Keratinocyte (primary cell): ENCODE results near the gene SULT1A1.

Source experiments
- EZH2 ChIP-seq: IDR thresholded peaks from one replicate; pipeline ENCODE4 v1.6.1; 2012; ENCODE audit warnings: inconsistent platforms, mild to moderate bottlenecking, low read length, moderate library complexity
- TF ChIP-seq, protein P1 (sequence below), 3 experiments: IDR thresholded peaks in 1 of 3; conservative IDR thresholded peaks in 1 of 3; optimal IDR thresholded peaks in 1 of 3; 2 replicates in 2 of 3; 3 replicates in 1 of 3; pipeline versions ENCODE3 to v1.5.1; 2011; ENCODE audit warnings: low read length in 3 of 3, mild to moderate bottlenecking in 3 of 3, moderate library complexity in 2 of 3, control low read depth in 1 of 3, inconsistent platforms in 1 of 3; ENCODE audit not compliant: insufficient read depth in 2 of 3; ENCODE audit errors: extremely low read depth in 1 of 3

DNA sequence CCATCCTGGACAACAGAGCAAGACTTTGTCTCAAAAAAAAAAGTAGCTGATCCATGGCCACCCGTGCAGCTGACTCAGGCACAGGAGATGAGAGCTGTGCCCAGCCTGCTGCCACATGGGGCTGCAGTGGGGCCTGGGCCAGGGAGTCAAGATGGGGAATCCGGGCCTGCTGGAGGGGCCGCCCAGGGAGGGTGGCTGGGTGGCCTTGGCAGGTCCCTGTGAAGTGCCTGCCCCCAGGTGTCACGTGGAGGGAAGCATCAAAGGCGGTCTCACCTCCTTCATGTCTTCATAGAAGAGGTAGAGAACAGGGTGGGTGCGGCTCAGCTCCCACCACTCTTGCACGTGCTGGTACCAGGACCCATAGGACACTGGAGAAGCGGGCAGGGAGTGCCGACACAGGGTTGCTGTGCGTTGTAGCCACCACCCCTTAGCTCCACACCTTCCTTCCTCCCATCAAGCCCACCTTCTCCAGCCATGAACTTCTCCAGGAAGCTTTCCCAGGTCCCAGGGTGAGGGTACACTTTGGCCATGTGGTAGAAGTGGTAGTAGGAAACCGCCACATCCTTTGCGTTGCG, 16.8 kb downstream of the SULT1A1 start:
- TF ChIP-seq, protein P1, sequence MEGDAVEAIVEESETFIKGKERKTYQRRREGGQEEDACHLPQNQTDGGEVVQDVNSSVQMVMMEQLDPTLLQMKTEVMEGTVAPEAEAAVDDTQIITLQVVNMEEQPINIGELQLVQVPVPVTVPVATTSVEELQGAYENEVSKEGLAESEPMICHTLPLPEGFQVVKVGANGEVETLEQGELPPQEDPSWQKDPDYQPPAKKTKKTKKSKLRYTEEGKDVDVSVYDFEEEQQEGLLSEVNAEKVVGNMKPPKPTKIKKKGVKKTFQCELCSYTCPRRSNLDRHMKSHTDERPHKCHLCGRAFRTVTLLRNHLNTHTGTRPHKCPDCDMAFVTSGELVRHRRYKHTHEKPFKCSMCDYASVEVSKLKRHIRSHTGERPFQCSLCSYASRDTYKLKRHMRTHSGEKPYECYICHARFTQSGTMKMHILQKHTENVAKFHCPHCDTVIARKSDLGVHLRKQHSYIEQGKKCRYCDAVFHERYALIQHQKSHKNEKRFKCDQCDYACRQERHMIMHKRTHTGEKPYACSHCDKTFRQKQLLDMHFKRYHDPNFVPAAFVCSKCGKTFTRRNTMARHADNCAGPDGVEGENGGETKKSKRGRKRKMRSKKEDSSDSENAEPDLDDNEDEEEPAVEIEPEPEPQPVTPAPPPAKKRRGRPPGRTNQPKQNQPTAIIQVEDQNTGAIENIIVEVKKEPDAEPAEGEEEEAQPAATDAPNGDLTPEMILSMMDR (optimal IDR thresholded peaks at IDR 0.05 in 1 of 3, IDR thresholded peaks at IDR 0.05 in 1 of 3, conservative IDR thresholded peaks at IDR 0.05 in 1 of 3; ENCODE audit: extremely low read depth in 1 of 3, insufficient read depth in 2 of 3, low read length in 3 of 3): no peak
- no peak for TF ChIP-seq EZH2
